ENCODE data around the gene RPTOR.

GRCh38 chr17:80709090-80709695 lies 164.6 kb downstream of the RPTOR start:
- TF ChIP-seq, protein P1, sequence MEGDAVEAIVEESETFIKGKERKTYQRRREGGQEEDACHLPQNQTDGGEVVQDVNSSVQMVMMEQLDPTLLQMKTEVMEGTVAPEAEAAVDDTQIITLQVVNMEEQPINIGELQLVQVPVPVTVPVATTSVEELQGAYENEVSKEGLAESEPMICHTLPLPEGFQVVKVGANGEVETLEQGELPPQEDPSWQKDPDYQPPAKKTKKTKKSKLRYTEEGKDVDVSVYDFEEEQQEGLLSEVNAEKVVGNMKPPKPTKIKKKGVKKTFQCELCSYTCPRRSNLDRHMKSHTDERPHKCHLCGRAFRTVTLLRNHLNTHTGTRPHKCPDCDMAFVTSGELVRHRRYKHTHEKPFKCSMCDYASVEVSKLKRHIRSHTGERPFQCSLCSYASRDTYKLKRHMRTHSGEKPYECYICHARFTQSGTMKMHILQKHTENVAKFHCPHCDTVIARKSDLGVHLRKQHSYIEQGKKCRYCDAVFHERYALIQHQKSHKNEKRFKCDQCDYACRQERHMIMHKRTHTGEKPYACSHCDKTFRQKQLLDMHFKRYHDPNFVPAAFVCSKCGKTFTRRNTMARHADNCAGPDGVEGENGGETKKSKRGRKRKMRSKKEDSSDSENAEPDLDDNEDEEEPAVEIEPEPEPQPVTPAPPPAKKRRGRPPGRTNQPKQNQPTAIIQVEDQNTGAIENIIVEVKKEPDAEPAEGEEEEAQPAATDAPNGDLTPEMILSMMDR (IDR thresholded peaks at IDR 0.05), result no peak
- TF ChIP-seq POLR2A (IDR thresholded peaks at IDR 0.05), result no peak

All from upper lobe of left lung (tissue), 4 donors.